DMS 273 (cell line): ENCODE results near the gene SERTAD4.
"Not testable (repeated sequence)": the region's sequence is repeated elsewhere in the genome, so short reads cannot be mapped to it uniquely, and the experiment has no call there.

Experiments
- DNase-seq: peaks from one replicate; lab custom pipeline; 2025; ENCODE audit not compliant: unreplicated experiment; lab: John Stamatoyannopoulos, UW

SERTAD4 gene

DNA sequence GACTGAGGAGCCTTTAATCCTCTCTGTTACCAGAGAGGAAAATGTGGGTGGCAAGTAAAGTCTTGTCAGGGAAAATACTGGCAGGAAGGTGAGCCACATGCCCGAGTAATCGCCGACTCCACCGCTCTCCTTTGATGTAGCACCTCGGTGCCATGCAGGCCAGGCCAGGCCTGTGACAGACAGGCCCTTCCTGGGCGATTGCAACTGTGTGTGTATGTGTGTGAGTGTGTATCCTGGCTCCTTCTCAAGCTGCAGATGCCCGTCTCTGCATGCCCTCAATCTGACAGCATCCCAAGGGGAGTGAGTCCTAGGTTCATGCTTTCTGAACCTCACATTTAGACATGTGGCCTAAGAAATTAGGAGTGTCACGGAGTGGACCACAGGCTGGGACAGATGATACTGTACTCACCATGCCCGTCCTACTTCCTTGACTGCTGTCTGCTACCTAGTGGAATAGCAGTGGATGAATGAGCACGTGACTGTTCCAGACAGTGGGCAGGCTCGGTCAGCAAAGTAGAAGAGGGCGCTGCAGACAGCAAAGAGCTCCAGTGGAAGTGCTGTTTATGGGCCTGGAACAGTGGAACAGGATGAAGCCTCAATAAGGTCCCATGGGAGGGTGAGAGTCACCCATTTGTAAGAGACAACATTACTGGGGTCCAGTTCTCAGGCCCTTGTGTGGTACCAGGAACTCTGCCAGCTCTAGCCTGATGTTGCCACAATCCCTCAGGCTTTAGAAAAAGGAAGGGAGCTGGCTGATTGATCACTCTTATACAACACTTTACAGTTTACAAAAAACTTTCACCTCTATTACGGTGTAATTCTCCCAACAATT is 25.3 kb downstream of the SERTAD4 start:
- peak; percentile 38 for DNase-seq

GRCh38 chr1:210259561-210259960 is 27.0 kb downstream of the SERTAD4 start:
- peak; percentile 25 for DNase-seq

- DNase-seq, result peak; percentile 34
These were observed 27.5 kb downstream of the SERTAD4 start for GRCh38 chr1:210260096-210260495.

DNA sequence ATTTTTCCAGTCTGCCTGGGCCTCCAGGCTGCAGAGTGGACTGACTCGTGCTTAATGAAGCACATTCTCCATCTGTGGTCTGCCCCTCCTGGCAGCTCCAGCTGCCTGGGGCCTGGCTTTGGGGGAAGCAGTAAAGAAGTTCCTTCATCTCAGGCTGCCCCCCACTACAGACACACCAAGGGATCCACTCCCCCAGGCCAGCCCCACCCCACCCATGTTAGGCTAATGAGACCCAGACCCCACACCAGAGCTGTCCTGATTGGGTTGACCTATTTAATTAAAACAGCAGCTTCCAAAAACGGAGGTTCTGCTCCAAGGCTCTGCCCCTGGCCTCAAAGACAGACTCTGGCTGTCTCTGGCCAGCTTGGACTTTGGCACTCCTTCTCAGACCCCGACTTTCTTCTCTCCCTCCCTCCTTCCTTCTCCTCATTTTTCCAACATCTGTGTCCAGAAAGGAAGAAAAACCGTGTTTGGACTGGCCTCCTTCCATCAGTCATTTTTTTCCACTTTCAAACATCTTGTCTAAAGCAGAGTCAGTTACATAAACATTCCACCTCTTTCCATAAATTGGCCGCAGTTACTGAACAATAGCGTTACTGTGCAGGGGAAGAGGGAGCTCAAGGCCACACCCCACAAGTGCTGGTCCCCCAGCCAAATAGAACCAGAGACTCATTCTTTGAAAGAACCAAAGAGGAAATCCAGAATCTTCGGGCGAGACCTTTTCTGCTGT is 29.7 kb downstream of the SERTAD4 start:
- peak; percentile 73 for DNase-seq

- no peak for DNase-seq
These were observed 30.3 kb downstream of the SERTAD4 start for GRCh38 chr1:210262897-210263272.

GRCh38 chr1:210263963-210264362 is 31.4 kb downstream of the SERTAD4 start:
- no peak for DNase-seq

DNA sequence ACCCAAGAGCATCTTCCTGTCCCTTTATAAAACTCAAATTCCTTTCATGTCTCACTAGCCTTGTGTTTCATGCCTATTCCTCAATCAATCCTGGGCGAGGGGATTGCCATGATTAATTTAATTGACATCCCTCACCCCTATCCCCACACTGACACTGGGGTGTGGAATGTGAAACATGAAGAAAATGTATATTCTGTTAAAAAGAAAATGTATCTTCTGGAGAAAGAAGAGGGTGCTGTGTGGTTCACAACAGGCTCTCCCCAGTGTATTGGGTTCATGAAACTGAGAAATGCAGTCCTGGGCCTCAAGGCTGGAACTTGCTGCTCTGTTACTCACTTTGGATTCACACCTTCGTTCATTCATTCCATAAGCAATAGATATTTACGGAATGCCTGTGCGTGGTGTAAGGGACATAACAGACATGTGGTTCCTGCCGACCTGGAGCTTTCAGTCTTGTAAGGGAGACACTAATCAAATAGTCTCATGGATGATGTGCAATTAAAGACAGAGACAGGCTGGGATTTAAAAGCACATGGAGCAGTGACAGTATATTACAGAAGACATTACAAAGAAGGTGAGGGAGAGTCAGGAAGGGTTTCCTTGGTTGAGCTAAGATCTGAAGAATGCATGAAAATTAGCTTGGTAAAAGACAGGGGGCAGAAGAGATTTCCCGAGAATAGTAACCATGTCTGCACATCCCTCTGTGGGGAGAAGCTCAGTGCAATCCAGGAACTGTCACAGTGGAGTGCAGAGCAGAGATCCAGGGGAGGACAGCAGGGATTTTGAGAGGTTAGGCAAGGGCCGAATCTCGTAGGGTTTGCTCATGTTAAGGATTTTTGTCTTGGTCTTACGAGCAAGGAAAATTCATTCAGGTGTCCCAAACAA is 32.1 kb downstream of the SERTAD4 start:
- peak; percentile 9 for DNase-seq

GRCh38 chr1:210265392-210265955 is 32.9 kb downstream of the SERTAD4 start:
- not testable (repeated sequence) for DNase-seq

GRCh38 chr1:210269981-210270380 is 37.4 kb downstream of the SERTAD4 start:
- DNase-seq, result no peak

DNA sequence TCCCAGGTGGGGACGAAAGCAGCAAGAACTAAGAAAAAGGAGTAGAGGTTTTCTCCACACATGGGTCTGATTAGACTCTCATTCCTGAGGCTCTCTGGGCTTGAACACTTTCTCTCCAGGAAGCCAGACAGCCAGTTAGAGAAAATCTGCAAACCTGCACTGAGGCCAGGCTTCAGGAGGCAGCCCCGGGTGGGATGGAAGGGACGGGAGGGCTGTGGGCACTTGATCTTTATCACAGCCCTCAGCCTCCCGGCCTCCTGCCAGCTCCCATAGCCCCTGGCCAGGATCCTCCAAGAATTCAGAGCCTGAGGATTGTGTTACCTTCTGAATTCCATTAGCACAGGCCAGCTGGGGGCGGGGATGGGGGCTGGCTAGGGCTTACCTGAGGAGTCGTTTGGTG is 40.1 kb downstream of the SERTAD4 start:
- DNase-seq, result peak; percentile 14

DNA sequence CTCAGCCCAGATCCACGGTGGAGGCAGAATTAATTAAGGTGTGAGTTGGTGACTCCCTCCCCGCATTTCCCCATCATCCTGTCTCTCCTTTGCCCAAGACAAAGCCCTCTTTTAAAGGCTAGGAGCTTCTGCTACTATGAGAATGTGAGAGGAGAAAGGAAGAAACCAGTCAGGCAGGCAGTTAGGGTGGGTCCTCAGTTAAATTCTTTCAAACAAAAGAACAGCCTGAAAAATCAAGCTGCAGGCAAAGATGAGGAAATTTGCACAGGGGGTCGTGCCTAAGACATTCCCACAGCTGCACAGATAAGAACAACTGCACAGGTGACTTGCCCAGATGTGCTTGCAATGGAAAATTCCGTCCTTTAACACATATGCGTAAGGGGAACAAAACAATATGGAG is 47.6 kb downstream of the SERTAD4 start:
- DNase-seq, result no peak

- DNase-seq, result no peak
These were observed 55.5 kb downstream of the SERTAD4 start for GRCh38 chr1:210288116-210288515.

- no peak for DNase-seq
These were observed 56.7 kb downstream of the SERTAD4 start for GRCh38 chr1:210289248-210289647.

DNA sequence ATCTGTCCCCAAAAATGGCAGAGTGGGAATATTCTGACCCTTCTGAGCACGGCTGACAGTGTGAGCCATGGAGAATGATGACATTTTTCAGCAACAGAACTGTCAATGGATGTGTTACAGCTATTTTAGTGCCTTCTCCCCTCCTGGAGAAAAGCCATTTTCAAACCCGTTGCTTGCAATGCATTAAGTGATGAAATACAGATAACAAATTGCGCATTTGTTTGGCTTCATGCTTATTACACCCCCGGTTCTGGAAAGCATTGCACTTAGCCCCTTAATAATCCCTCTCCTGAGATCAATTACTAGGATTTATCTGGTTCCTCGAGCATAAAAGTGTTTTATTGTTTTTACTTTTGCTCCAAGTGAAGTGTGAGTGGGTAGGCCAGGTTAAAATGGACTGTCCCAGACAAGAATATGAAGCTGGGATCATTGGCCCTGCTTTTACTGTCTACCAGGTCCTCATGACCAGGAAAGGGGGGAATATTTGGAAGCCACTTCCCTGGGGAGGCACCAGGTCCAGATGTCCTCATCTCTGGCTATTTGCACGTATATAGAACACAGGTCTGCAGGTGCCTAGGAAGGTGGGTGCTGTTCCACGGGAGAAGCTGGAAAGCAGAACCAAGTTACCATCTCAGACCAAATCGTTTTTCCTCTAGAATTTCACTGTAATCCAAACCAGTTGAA is 58.6 kb downstream of the SERTAD4 start:
- DNase-seq, result no peak

- DNase-seq, result no peak
These were observed 59.2 kb downstream of the SERTAD4 start for GRCh38 chr1:210291786-210292230.

DNA sequence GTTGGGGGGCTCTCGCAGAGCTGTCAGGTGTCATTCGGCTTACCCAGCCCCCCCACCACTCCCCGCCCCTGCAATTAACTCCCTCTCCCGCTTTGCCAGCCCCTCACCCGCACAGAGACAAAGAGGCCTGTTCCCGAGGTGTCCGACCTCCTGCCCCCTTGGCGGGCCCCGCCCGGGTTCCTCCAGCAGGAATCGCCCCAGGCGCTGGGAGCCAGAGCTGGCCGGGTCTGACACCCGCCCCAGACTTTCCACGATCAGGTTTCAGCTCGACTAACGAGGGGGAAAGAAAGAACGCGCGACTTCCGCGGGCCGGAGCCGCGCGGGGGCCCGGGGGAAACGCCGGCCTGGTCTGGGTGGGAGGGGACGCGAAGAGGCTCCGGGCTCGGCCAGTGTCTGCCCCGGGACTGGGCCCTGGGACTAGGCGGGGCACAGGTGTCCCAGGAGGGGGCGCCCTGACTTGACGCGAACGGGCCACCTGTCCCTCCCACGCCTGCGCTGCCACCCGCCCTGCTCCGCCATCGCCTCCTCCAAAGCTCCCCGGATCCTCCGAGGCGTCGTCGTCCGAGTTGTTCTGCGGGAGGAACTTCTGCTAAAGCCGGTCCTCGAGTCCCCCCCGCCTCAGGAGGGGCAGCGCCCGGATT is 59.8 kb downstream of the SERTAD4 start:
- peak; percentile 87 for DNase-seq

DNA sequence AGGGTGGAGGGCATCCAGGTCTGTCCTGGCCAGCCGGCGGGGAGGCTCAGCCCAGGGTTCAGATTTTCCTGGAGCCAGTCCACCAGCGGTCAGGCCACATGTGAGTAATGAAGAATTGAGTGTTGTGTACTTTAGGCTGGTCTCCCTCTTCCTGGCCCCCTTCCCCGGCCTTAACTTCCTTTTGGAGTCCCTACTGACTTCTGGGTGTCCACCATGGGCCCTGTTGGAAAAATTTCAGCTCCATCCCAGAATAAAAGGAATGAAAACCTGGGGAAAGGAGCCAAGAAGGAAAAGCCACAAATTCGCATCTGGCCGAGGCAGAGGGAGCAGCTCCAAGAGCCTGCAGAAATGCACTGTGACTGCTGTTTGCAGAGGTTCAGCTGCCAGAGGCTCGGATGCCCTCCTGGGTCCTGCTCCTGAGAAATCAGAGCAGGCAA is 60.6 kb downstream of the SERTAD4 start:
- DNase-seq, result no peak

DNA sequence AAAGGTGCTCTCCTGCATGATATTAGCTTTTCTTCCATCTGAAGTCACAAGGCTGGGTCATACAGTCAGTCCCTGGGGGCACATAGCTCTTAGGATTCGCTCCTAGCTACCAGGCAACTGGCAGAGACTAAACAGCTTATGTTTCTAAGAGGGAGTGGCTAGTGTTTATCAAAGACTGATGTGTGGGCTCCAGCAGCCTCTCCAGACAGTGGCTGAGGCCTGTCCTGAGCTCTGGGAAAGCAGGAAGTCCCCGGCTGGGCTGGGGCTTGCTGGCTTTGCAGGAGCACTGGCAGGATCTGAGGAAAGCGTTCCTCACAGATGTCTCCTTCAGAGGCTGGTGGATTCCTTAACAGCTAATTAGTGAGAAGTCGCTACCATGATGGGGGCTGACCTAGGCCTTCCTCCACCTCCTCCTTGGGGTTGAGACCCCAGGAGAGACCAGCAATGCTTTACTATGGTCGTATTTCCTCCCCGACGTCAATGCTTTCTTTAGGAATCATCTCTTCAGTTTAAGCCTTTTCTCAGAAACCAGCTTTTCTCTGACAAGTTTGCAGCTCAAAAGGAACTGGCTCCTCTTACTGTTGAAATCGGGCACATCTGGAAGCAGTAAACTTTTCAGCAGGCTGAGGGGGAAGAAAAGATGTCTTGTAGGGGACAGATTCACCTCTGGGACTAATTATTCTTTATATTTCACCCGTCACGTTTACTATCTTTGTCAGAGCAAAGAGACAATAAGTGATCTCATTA is 62.6 kb downstream of the SERTAD4 start:
- DNase-seq, result peak; percentile 65
